SK-N-SH (cell line): Measurements from ENCODE around the gene AUH.

Source experiments
- CTCF ChIP-seq: fragments of 200-600 bp; sonication (generic); IDR thresholded peaks from 2 replicates; pipeline ENCODE4 v1.6.1; 2017; ENCODE audit warnings: antibody characterized with exemption, mild to moderate bottlenecking, moderate library complexity
- EZH2phosphoT487 ChIP-seq: fragments of 200-600 bp; sonication (generic); IDR thresholded peaks from 2 replicates; pipeline ENCODE4 v1.6.1; 2017; ENCODE audit warnings: low read depth, mixed run types, mild to moderate bottlenecking, antibody characterized with exemption, moderate library complexity, borderline replicate concordance
- JUND ChIP-seq: IDR thresholded peaks from 2 replicates; pipeline ENCODE4 v1.4.0; 2012
- MAX ChIP-seq: IDR thresholded peaks from 2 replicates; pipeline ENCODE4 v1.4.0; 2012; ENCODE audit warnings: low read depth
- NFIC ChIP-seq: IDR thresholded peaks from 2 replicates; pipeline ENCODE4 v1.4.0; 2012; ENCODE audit warnings: borderline replicate concordance
- POLR2AphosphoS5 ChIP-seq: IDR thresholded peaks from 2 replicates; pipeline ENCODE4 v1.6.1; 2012; ENCODE audit warnings: low read depth, low read length
- RAD21 ChIP-seq: IDR thresholded peaks from 2 replicates; pipeline ENCODE4 v1.6.1; 2012; ENCODE audit warnings: mild to moderate bottlenecking, low read length

GRCh38 chr9:91346644-91347043, 15.1 kb downstream of the AUH start:
- TF ChIP-seq POLR2AphosphoS5 (no peak), RAD21 (no peak), MAX (no peak), CTCF (no peak), NFIC (no peak), EZH2phosphoT487 (no peak), JUND (no peak)
